ENCODE results near the gene APBA1.

DNA sequence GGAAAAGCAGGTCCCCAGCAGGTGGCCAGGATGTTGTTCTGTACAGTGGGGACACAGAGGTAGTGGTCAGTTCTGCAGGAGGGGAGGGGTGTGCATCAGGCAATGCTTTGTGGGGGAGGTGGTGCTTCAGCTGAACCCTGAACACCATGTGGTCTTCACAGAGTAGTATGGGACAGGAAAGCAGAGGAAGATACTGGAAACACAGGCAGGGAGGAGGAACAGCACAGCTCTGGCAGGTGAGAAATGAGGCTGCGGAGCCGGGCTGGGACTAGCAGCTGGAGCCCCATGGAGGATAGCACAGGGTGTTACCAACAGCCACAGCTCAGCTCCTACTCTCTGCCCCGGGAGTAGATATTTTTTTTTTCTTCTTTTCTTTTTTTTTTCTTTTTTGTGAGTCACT, 185.7 kb downstream of the APBA1 start:
- no peak for TF ChIP-seq CTCF (IDR thresholded peaks at IDR 0.05 in 8 of 11, conservative IDR thresholded peaks at IDR 0.05 in 3 of 11)
- no peak for TF ChIP-seq POLR2A (IDR thresholded peaks at IDR 0.05)
- no peak for TF ChIP-seq POLR2AphosphoS5 (IDR thresholded peaks at IDR 0.05)

All from spleen (tissue), 7 donors.